NCI-H2196 treated with DMSO at 0.1 percent for 48 hours (cell line): ENCODE results near the gene RNF144A.

Experiments used
- DNase-seq: peaks from one replicate; lab custom pipeline; 2025; ENCODE audit not compliant: unreplicated experiment; lab: John Stamatoyannopoulos, UW

Gene RNF144A

GRCh38 chr2:7071916-7072556 is 154.8 kb downstream of the RNF144A start:
- no peak for DNase-seq

- DNase-seq, result no peak
These were observed 156.7 kb downstream of the RNF144A start for GRCh38 chr2:7073901-7074300.

- DNase-seq, result no peak
These were observed 158.6 kb downstream of the RNF144A start for GRCh38 chr2:7075834-7076233.

- DNase-seq, result no peak
These were observed 160.6 kb downstream of the RNF144A start for GRCh38 chr2:7077660-7078267.

GRCh38 chr2:7083580-7084509 is 166.6 kb downstream of the RNF144A start:
- DNase-seq, result no peak

GRCh38 chr2:7084601-7085000 is 167.4 kb downstream of the RNF144A start:
- DNase-seq, result no peak

GRCh38 chr2:7089284-7089683 is 172.1 kb downstream of the RNF144A start:
- no peak for DNase-seq

GRCh38 chr2:7089898-7090510 is 172.8 kb downstream of the RNF144A start:
- no peak for DNase-seq

- DNase-seq, result no peak
These were observed 176.2 kb downstream of the RNF144A start for GRCh38 chr2:7093376-7093775.
